Activated CD8-positive, alpha-beta memory T cell treated with anti-CD3 and anti-CD28 coated beads, Interleukin-2, amount 50 U/mL, for 24 hours (primary cell): ENCODE data around the gene ZNF536.
"Not testable (repeated sequence)": the region's sequence is repeated elsewhere in the genome, so short reads cannot be mapped to it uniquely, and the experiment has no call there.

ENCODE experiments used
- DNase-seq: peaks from one replicate; pipeline ENCODE4 v3.0.0-alpha.2; 2020; ENCODE audit errors: extremely low read depth

Gene ZNF536

DNA sequence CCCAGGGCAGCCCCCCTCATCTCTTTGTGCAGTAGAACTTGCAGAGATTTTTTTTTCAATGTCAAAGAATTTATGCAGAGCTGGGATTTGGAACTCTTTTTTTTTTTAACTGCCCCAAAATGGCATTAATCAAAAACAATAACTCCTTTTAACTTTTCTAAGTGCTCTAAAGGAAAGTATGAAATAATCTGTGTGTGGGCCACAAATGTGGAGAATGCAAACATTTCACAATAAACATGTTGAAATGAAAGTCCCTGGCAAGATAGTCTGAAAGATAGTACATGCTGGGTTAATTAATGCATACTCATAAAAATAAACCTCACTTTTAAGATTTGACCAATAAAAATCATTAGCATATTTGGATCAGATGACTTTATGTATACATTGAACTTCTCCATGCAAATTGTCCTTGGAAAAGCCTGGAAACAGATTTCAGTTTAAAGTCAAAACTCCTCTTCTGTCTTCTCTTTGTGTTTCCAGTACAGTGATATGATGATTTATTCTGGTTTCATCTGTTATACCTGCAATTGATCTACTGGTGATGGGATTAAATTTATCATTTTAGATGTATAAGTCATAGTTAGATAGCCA lies 30.5 kb upstream of the ZNF536 start:
- DNase-seq = no peak

- DNase-seq = no peak
Observed at GRCh38 chr19:30342901-30343300, 29.3 kb upstream of the ZNF536 start.

GRCh38 chr19:30344446-30345425 lies 27.4 kb upstream of the ZNF536 start:
- no peak for DNase-seq

DNA sequence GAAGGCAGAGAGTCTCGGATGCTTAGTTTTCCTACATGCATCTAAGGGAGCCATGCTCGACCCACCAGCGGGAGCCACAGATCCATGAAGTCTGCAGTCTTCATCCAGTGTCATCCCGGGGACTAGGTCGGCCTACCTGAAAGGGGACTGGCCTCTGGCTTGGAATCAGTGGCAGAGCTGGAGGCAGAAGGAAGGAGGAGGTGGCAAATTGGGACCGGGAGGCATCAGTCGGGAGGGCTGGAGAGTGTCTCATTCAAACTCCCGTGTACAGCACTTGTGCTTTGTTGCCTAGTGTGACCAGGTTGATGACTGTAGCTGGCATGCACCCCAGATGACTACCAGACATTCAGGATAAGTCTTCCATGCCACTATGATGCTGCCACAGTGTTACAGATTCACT lies 26.5 kb upstream of the ZNF536 start:
- no peak for DNase-seq

GRCh38 chr19:30346468-30346867 lies 25.7 kb upstream of the ZNF536 start:
- not testable (repeated sequence) for DNase-seq

GRCh38 chr19:30349131-30349730 lies 23.0 kb upstream of the ZNF536 start:
- DNase-seq = no peak

DNA sequence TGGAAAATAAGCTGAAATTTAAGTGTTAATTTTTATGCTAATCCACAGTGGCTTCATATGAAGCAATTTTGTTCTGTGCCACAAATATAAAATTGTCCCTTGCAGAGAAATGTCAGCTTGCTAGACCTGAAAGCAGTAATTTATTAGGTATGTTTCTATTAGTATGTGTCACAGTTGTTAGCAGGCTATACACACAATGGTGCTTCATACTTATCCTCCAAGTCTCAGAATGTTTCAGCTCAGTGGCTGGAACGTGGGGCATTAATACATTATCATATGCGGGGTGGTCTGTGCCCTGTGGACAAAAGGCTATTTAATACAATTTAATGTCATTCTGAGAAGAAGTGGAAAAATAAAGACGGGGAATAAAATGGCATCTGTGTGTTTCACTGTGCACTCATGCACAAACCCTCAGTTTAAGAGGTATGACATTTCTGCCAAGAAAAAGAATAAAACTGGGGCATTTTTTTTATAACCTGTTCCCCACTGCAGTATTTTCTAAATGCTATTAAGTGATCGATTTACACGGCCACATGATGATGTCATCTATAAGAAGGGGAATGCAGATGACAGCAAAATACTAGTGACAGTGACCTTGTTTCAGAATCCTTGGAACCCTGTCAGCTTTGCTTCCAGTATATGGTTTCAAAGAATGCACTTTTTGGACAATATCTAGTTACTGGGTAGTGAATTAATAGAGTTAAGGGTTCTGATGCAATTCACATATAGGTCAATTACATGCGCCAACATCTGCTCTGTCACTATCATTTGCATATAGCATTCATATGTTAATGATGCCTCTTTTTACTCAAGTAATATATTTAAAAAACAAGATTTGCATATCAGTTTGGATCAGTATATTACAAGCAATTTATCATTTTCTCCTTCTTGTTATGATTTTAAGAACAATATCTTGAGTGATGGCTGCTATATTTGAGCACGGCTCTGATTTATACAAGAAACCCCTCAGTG lies 21.2 kb upstream of the ZNF536 start:
- no peak for DNase-seq

DNA sequence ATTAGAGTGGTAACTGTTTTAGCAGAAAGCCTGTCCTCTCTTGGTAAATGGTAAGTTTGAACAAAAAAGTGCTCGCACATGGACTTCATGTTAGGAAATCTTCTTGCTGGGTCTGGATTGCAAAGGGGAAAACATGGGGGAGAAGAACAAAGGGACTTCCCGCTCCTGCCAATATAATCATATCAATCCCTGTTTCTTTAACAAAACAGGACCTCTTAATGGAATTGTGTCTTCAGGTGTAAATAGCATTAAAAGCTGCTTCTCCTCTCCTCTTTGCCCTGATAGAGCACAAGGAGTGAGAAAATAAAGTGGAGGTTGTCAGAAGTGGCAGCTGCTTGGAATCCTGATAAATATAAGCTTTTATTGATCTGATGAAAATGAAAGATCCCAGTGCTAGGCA lies 20.4 kb upstream of the ZNF536 start:
- DNase-seq = no peak

- DNase-seq = no peak
Observed at GRCh38 chr19:30353394-30353945, 18.7 kb upstream of the ZNF536 start.

DNA sequence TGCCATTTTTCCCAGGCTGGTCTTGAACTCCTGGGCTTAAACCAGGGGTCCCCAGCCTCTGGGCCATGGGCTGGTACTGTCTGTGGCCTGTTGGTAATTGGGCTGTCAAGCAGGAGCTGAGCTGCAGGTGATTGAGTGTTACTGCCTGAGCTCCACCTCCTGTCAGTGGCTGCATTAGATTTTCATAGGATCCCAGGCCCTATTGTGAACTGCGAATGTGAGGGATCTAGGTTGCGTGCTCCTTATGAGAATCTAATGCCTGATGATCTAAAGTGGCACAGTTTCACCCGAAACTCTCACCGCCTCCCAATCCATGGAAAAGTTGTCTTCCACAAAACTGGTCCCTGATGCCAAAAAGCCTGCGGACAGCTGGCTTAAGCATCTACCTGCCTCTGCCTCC lies 16.6 kb upstream of the ZNF536 start:
- DNase-seq = no peak

DNA sequence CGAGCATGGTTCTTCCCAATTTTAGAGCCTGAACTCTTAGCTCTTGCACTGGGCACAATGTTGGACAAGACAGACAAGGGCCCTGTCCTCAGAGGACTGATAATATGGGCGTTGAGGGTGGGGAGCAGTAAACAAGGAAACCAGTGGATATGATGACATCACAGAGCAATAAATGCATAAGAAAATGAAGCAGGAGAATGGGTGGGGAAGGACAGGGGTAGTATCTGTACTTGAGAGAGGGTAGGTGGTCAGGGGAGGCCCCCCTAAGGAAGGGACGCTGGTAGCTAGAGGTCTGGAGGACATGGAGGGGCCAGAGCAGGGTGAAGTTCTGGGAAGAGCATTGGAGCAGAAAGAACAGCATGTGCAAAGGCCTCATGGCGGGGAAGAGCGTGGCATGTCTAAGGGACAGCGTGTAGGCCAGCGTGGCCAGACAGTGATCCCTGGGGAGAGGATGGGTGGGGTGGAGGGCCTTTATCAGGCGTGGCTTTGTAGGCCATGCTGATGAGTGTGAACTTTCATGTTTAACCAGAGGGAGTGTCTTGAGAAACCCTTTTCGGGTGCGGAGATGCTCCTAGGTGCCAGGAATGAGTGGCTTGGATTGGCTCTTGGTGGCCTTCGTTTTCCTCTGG lies 15.1 kb upstream of the ZNF536 start:
- DNase-seq = no peak

DNA sequence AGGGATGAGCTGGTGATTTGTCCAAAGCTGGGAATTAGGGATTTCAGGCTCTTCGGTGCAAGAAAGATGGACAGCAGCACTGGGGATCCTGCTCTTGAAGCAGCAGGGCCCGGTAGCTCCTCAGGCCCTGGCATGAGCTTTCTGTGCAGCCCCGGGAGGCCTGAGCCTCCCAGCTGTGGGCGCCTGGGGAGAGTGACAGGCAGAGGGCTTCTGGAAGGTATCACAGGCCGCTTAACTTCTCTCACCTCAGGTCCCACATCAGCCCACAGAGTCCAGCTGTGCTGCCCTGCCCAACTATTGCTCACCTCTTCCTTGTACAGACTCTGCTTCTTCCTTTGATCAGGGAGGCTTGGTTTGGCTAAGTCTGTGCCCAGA lies 14.6 kb upstream of the ZNF536 start:
- DNase-seq = no peak

GRCh38 chr19:30358319-30358718 lies 13.9 kb upstream of the ZNF536 start:
- no peak for DNase-seq

GRCh38 chr19:30358821-30359580 lies 13.2 kb upstream of the ZNF536 start:
- DNase-seq = no peak

GRCh38 chr19:30359936-30360335 lies 12.2 kb upstream of the ZNF536 start:
- DNase-seq = no peak

- DNase-seq = no peak
Observed at GRCh38 chr19:30360376-30361106, 11.6 kb upstream of the ZNF536 start.

DNA sequence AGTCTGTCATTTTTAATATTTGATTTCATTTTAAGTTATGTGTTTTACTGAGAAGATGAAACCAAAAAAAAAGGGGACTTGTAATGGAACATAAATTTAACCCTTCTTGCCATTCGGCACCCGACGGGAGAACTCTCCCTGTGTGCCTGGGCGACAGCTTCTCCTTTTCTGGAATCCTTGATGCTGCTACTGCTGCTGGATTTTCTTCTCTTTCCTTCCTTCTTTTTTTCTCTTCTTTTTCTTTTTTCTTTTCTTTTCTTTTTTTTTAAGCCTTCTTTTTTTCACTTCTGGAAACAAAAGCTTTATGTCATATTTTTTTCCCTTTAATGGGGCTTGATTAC lies 11.1 kb upstream of the ZNF536 start:
- no peak for DNase-seq

GRCh38 chr19:30361721-30362120 lies 10.5 kb upstream of the ZNF536 start:
- DNase-seq = no peak

DNA sequence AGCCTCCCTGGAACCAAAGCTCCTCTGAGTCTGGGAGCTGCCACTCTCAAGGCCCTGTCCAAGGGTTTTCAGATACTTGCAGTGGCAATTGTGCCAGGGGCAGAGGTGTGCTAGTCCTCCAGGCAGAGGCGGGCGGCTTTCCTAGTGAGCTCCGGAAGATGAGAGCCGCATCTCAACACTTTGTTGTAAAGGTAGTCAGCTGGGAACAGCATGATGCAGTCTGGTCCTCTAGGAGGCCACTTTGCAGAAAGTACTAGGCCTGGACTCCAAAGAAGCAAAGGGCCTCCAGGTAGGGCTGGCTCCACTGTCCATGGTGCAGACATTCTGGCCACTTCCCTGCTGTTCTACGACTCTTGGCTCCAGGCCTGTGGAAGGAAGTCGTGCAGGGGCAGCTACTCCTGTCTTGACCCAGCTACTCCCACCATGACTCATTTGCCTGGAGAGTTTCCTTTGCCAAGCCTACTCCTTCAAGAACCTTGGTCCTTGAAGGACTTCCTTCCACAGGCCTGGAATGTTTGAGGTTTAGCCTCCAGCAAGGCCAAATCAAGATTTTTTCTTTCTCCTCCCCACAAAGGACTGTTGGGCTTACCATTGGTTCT lies 9.9 kb upstream of the ZNF536 start:
- DNase-seq = no peak
